HG03571 (cell line): Measurements from ENCODE around the gene NDE1.

Source experiments
- ATAC-seq: cut with Tn5 transposase; IDR thresholded peaks from one replicate; pipeline ENCODE4 v1.9.1; 2021; ENCODE audit not compliant: unreplicated experiment

The NDE1 gene

DNA sequence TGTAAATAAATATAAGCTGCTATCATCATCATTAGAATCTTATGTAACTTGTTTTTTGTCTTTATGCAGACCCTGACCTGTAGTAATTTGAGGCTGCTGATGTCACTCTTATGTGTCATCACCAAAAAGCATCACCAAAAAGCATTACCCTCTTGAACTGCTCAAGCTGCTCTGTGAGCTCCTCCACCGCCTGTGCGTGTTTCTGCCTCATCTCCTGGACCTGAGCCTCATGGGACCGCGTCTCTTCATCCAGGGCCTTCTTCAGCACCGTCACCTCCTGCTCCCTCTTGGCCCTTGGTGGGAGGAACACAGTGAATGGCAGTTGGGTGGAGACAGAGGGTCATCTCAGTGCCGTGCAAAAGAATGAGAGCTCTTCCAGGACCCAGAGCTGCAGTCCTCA lies 82.4 kb downstream of the NDE1 start:
- no peak for ATAC-seq

DNA sequence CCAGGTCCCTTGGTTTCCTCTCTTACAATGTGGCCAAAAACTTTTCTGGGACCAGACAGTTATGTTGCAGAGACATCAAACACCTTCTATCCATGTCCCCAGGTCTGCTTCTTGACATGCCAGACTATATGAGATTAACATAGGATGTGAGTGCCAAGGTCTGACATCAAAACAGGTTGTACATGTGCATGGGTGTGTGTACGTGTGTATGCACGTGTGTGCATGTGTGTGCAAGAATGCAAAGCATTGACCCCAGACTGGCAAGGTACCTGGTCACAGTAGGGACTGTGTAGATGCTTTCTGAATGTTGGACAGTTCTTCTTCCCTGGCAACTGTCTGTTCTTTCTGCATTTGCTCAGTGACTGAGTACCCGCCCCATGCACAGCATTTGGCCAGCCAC lies 85.6 kb downstream of the NDE1 start:
- ATAC-seq = no peak

DNA sequence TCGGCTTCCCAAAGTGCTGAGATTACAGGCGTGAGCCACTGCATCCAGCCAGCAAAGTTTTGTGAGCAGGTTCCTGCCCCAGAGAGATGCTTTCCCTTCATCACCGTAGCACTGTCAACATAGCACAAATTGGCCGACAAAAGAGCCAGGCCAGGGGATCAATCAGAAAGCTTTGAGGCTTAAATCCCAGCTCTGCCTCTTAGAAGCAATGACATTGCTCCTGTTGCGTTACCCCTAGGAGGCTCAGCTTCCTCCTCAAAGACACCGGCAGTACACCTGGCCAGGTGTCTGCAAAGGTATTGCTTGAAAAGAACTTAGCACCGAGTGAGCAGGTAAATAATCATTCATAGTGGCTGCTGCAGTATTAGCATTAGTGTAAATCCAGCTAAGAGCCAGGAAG lies 86.5 kb downstream of the NDE1 start:
- no peak for ATAC-seq

DNA sequence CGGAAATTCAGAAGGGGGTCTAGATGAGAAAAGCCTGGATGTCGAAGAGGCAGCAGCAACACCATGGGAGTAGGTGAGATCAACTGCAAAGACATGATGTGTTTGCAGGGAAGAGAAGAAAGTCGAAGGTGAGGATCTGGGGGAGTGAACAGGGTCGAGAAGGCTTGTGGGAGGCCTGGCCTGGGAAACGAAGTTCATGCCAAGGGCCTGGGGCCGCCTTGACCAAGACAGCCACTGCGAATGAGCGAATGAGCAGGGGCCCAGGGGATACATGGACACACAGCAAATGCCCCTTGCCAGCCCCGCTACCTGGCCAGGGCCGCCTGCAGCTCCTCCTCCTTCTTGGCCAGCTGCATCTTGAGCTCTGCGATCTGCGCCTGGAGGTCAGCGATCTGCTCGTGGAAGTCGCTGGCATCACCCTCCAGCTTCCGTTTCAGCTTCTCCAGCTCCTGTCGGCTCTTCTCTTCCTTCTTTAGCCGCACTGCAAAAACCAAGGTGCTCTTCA lies 87.1 kb downstream of the NDE1 start:
- no peak for ATAC-seq

DNA sequence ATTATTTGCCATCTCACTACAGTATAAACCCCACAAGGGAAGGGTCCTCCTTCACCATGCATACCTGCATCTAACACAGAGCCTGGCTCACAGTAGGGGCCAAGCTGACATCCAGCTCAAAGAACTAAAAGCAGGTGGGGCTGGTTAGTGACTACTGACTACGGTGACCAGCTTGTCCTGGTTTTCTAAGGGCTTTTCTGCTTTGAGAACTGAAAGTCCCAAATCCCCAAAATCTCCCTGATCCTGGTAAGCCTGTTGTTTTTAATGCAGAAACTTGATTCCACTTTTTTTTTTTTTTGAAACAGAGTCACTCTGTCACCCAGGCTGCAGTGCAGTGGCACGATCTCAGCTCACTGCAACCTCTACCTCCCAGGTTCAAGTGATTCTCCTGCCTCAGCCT lies 89.4 kb downstream of the NDE1 start:
- no peak for ATAC-seq

DNA sequence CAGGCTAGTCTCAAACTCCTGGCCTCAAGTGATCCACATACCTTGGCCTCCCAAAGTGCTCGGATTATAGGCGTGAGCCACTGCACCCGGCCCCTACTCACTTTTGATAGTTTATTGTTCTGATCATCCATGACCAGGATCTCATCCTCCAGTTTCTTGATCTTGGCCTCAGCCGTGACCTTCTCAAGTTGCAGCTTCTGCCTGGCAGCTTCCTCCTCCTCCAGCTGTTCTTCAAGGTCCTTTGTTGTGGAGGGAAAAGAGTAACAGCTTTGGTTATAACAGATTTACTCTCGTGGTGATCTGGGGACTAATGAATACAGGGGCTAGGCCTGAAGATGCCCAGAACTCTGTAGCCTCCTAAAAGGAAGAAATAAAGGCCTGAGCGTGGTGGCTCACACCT lies 89.9 kb downstream of the NDE1 start:
- ATAC-seq = no peak

GRCh38 chr16:15741207-15741871 lies 91.3 kb downstream of the NDE1 start:
- no peak for ATAC-seq

GRCh38 chr16:15742716-15743115 lies 92.7 kb downstream of the NDE1 start:
- ATAC-seq = no peak

DNA sequence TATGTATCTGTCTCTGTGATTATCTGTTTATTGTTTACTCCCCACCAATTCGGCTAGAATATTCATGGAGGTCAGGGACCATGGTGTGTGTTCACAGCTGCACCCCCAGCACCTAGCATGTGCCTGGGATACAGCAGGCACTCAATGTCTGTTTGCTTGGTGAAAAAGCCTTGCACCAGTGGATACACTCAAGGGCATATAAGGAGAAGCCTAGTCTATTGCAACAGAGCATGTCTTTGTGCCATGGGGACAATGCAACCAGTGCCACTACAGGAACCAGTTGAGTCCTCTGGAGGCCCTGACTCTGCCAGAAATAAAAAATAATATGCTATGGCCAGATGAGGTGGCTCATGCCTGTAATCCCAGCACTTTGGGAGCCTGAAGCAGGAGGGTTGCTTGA lies 93.6 kb downstream of the NDE1 start:
- no peak for ATAC-seq

DNA sequence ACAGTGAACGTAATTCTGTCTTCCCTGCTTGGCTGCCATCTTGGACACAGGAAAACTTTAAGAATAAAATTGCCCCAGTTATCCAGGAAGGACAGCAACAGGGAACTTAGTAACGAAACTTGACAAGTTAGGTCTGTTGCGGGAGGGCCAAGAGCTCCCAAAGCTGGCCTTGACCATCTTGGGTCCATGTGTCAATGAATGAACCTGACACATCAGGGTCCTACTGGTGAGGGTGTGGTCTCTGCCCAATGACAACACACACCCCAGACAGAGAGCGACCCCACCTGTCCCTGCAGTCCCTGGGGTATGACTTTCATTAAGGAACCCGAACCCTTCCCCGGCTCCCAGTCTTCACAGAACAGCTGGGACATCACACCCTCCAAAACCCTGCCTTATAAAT lies 96.3 kb downstream of the NDE1 start:
- no peak for ATAC-seq

DNA sequence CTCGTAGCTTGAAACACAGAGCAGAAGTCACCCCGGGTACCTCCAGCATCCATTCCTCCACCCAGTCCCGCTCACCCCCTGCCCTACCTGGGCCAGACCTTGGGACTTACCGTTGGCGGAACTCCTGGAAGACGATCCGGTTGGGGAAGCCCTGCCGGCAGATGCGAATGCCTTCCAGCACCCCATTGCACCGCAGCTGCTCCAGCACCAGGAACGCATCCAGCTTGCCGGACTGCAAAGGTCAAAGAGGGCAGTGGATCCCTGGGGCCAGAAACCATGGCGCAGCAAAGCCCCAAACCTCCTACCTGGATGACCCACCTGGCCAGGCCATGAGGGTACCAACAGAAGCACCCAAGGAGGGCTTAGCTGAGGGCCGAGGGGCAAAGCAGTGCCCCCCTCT lies 97.9 kb downstream of the NDE1 start:
- ATAC-seq = no peak

DNA sequence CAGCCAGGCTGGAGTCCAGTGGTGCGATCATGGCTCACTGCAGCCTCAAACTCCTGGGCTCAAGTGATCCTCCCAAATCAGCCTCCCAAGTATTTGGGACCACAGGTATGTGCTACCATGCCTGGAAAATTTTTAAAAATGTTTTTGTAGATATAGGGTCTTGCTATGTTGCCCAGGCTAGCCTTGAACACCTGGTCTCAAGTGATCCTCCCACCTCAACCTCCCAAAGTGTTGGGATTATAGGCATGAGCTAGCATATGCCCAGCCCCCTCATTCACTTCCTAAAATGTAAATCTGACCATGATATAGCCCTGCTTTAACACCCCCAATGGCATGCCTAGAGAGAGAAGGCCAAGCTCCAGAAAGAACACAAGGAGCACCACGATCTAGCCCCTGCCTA lies 98.6 kb downstream of the NDE1 start:
- ATAC-seq = no peak

GRCh38 chr16:15749371-15749770 lies 99.3 kb downstream of the NDE1 start:
- ATAC-seq = no peak

DNA sequence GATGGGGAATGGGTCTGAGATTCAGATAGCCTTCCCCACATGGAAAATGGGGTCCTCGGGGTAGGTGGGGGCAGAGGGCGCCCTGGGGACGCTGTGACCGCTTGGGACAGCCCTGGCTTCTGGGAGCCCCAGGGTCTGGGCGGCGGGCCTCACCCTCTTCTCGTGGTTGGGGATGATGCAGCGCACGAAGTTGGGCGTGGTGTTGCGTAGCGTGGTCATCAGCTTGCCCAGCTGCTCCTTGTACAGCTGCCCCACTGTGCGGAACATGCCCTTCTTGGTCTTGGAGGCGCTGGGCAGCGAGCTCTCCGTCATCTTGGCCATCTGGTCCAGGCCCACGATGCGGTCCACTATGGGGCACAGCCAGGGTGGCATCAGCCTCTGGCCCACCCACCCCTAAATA lies 99.9 kb downstream of the NDE1 start:
- no peak for ATAC-seq

- no peak for ATAC-seq
These were observed 101.9 kb downstream of the NDE1 start for GRCh38 chr16:15751940-15752339.

DNA sequence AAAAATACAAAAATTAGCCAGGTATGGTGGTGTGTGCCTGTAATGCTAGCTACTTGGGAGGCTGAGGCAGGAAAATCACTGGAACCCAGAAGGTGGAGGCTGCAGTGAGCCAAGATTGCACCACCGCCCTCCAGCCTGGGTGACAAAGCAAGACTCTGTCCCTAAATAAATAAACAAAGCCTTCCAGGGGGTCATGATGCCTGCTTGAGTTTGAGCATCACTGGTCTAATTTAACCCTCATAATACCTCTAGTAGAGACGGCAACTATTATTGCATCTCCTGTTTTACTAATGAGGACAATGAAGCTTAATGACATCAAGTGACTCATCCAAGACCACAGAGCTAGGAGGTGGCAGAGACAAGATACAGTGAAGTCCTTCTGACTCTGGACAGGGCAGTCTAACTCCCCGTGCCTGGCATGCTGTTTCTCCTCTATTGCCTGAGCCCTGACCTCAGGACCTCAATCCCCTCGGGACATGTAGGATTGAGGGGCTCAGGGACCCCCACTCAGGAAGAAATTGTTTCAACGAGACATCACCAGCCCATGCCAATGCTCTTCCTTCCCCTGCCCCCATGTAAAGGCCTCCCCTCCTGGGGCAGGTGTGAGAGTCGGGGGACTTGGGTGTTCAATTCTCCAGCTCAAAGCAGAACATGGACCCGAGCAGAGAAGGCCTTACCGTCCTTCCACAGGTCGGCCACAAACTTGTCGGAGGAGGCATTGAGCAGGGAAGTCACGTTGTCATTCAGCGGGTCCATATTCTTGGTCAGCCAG lies 102.9 kb downstream of the NDE1 start:
- no peak for ATAC-seq

DNA sequence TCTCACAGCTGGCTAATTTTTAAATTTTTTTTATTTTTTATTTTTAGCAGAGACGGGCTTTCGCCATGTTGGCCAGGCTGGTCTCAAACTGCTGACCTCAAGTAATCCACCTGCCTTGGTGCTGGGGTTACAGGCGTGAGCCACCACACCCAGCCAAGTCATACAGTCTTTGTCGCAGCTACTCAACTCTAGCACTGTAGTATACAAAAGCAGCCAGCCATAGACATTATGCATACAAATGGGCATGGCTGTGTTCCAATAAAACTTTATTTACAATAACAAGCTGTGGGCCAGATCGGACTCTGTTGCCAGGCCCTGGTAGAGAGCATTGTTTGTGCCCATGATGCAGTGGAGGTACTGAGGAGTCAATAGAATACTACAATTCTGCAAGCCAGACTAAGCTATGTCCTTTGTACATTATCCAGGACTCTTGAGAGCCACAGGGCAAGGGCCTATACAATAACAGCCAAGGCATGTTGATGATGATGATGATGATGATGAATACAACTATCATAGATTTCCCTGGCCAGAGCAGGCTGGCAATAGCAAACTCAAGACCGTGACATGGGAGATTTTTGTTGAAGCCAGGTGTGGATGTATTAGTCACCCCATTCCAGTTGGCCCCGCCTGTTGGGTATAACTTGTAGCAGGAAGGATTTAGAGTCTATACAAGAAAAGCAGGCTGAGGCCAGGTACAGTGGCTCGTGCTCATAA lies 104.9 kb downstream of the NDE1 start:
- ATAC-seq = no peak

- ATAC-seq = no peak
These were observed 107.0 kb downstream of the NDE1 start for GRCh38 chr16:15757077-15757386.

- ATAC-seq = no peak
These were observed 107.7 kb downstream of the NDE1 start for GRCh38 chr16:15757630-15758251.

DNA sequence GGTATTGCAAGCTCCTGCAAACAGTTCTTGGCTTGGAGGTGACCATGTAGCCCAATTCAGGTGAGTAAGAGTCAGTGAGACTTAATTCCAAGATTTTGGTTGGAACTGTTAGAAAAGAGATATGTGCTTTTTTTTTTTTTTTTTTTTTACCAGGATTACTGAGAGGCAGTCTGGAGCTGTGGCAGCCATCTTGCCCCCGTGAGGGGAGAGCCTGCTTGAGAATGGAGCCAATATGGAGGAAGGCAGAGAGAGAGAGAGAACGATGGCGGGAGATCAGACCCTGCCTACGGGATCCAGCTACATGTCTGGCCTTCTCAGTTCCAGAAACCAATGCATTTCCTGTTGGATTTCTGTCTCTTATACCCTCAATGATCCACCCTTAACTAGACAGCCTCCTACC lies 109.0 kb downstream of the NDE1 start:
- ATAC-seq = no peak

GRCh38 chr16:15760129-15760528 lies 110.1 kb downstream of the NDE1 start:
- no peak for ATAC-seq

DNA sequence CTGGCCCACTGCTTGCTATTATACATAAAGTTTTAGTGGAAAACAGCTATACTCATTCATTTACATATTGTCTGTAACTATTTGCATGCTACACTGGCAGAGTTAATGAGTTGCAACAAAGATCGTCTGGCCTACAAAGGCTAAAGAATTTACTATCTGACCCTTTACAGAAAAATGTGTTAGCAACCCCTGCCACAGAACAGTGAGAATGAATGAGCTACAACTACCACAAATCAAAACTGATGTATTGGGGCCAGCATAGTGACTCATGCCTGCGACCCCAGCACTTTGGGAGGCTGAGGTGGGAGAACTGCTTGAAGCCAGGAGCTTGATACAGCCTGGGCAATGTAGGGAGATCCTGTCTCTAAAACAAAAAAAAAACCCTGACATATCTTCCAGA lies 114.1 kb downstream of the NDE1 start:
- no peak for ATAC-seq
